GM23248 (cell line): ENCODE results near the gene S100A1. TPM values are rescaled to one million over a fixed set of nuclear protein-coding genes. Genes with fewer than 3 reads are reported as not detected.

Experiments used
- DNase-seq: peaks from one replicate; pipeline ENCODE4 v3.0.0-alpha.2; 2015
- H2AFZ ChIP-seq: fragments of 200-600 bp; sonication (generic); 2 replicates; pipeline ENCODE4 v1.6.1; 2016; ENCODE audit warnings: antibody characterized with exemption
- H3F3A ChIP-seq: fragments of 200-600 bp; sonication (generic); 2 replicates; pipeline ENCODE4 v1.6.1; 2016; ENCODE audit warnings: mild to moderate bottlenecking, antibody characterized with exemption, mixed run types; ENCODE audit not compliant: insufficient read depth
- H3K27ac ChIP-seq: fragments of 200-600 bp; sonication (generic); 2 replicates; pipeline ENCODE4 v1.5.1; 2016; ENCODE audit warnings: mild to moderate bottlenecking
- H3K27me3 ChIP-seq: fragments of 200-600 bp; sonication (generic); replicated peaks from 2 replicates; pipeline ENCODE4 v1.6.1; 2016; ENCODE audit warnings: mild to moderate bottlenecking; ENCODE audit not compliant: insufficient read depth
- H3K36me3 ChIP-seq: fragments of 200-600 bp; sonication (generic); 2 replicates; pipeline ENCODE4 v1.6.1; 2016; ENCODE audit warnings: low read depth, mild to moderate bottlenecking
- H3K4me1 ChIP-seq: fragments of 200-600 bp; sonication (generic); 2 replicates; pipeline ENCODE4 v1.6.1; 2016; ENCODE audit warnings: mild to moderate bottlenecking; ENCODE audit not compliant: insufficient read depth
- H3K4me2 ChIP-seq: fragments of 200-600 bp; sonication (generic); one replicate; pipeline ENCODE4 v1.6.1; 2016; ENCODE audit warnings: mild to moderate bottlenecking; ENCODE audit not compliant: unreplicated experiment
- H3K4me3 ChIP-seq: fragments of 200-600 bp; sonication (generic); 2 replicates; pipeline ENCODE4 v1.5.1; 2016; ENCODE audit warnings: mild to moderate bottlenecking
- H3K79me2 ChIP-seq: fragments of 200-600 bp; sonication (generic); 2 replicates; pipeline ENCODE4 v1.6.1; 2016; ENCODE audit warnings: mild to moderate bottlenecking; ENCODE audit not compliant: insufficient read depth
- H3K9ac ChIP-seq: fragments of 200-600 bp; sonication (generic); 2 replicates; pipeline ENCODE4 v1.6.1; 2016; ENCODE audit warnings: mild to moderate bottlenecking
- H3K9me2 ChIP-seq: fragments of 200-600 bp; sonication (generic); 2 replicates; pipeline ENCODE4 v1.6.1; 2016; ENCODE audit warnings: mixed run types, mild to moderate bottlenecking, moderate library complexity; ENCODE audit not compliant: insufficient read depth
- H3K9me3 ChIP-seq: fragments of 200-600 bp; sonication (generic); one replicate; pipeline ENCODE4 v1.6.1; 2017; ENCODE audit warnings: low read depth
- H4K20me1 ChIP-seq: fragments of 200-600 bp; sonication (generic); 2 replicates; pipeline ENCODE4 v1.6.0; 2016; ENCODE audit not compliant: insufficient read depth
- EZH2 ChIP-seq: fragments of 200-600 bp; sonication (generic); IDR thresholded peaks from 2 replicates; pipeline ENCODE4 v1.6.1; 2018; ENCODE audit warnings: antibody characterized with exemption, mild to moderate bottlenecking; ENCODE audit not compliant: insufficient read depth, poor library complexity, severe bottlenecking
- EZH2phosphoT487 ChIP-seq: fragments of 200-600 bp; sonication (generic); IDR thresholded peaks from 2 replicates; pipeline ENCODE4 v1.6.1; 2018; ENCODE audit warnings: antibody characterized with exemption, moderate library complexity, mild to moderate bottlenecking, low read depth; ENCODE audit not compliant: insufficient read depth
- WGBS, 2 experiments: methylation state at CpG; one replicate each; pipeline ENCODE4 v1.1.6; 2015 to 2017; ENCODE audit warnings: low lambda C conversion rate in 2 of 2, low coverage in 1 of 2; ENCODE audit errors: missing lambda C conversion rate in 2 of 2; 5-methylcytosine and 5-hydroxymethylcytosine counted together
- in situ Hi-C: fragments of 300-500 bp; cut with MboI; formaldehyde crosslinking; loops from 2 replicates; pipeline ENCODE4 v1.15.0; 2020
- polyA plus RNA-seq: library from polyadenylated mRNA; unstranded; fragments of >200 nt; fragmentation: Nextera tagmentation; extraction: Ambion mirVana; gene quantifications from 2 replicates; pipeline ENCODE4 v1.2.1, GENCODE V29; 2016
- total RNA-seq: library from RNA; depleted of rRNA; stranded (reverse); fragments of >200 nt; shearing (Covaris generic); gene quantifications from 2 replicates; pipeline ENCODE4 v1.2.3, GENCODE V29; 2014

The S100A1 gene
- total and polyA plus RNA-seq, 2 experiments from 2014 or later = 0.30 TPM; not detected in 1

DNA sequence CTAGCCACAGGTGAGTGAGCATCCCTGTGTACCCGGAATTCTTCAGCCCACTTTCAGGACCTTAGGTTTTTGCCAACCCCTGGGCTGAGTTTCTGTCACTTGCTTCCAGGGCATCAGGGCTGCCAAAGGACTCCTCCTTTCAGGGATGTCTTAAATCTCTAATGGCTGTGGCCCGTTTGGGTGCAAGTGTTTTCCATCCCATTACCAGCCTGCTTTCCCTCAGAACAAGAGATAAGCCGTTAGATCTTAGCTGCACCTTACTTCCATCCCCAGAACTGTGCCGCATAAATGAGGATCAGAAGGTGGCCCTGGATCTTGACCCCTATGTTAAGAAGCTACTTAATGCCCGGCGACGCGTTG is 30.9 kb downstream of the S100A1 start:
- no peaks in the 10 kb centered on the region for H3K27me3 ChIP-seq
- peak overlapping the region; percentile 79 for H2AFZ ChIP-seq
- DNase-seq = peak; percentile 27
- peaks cover 38% of the 10 kb centered on the region for H3F3A ChIP-seq
- H3K4me3 ChIP-seq = peak overlapping the region; percentile 85
- H3K9me2 ChIP-seq = no peaks in the 10 kb centered on the region
- H3K4me2 ChIP-seq = peak overlapping the region; percentile 77
- no peak overlapping the region for H3K27ac ChIP-seq
- TF ChIP-seq EZH2phosphoT487 = no peak
- TF ChIP-seq EZH2 = no peak
- H4K20me1 ChIP-seq = no peaks in the 10 kb centered on the region
- peaks cover 33% of the 10 kb centered on the region for H3K36me3 ChIP-seq
- H3K9ac ChIP-seq = peak overlapping the region; percentile 75
- H3K4me1 ChIP-seq = peaks cover 10% of the 10 kb centered on the region; the same call in 1 of the 2 replicates
- 52% methylated on average over 8 of the region's 8 CpGs for WGBS, 2 experiments
- H3K9me3 ChIP-seq = no peaks in the 10 kb centered on the region
- peaks cover 19% of the 10 kb centered on the region for H3K79me2 ChIP-seq
- in situ Hi-C loops = no loop called here

DNA sequence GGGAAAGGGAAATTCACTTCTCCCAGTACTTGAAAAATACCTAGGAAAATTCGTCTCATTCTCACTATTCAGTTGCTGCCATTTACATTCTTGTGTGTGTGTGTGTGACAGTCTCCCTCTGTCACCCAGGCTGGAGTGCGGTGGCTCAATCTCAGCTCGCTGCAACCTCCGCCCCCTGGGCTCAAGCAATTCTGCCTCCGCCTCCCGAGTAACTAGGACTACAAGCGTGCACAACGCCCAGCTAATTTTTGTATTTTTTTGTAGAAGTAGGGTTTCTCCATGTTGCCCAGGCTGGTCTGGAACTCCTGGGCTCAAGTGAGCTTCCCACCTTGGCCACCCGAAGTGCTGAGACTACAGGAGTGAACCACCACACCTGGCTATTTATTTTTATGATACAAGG is 31.4 kb downstream of the S100A1 start:
- peaks cover 40% of the 10 kb centered on the region for H3F3A ChIP-seq
- 79 to 82% methylated on average over 9 of the region's 9 CpGs for WGBS, 2 experiments
- TF ChIP-seq EZH2 (no peak), EZH2phosphoT487 (no peak)

GRCh38 chr1:153661111-153661708 is 33.0 kb downstream of the S100A1 start:
- in situ Hi-C loops = no loop called here
- H3K36me3 ChIP-seq = peaks cover 53% of the 10 kb centered on the region

More for the DNA sequence above, 31.4 kb downstream of the S100A1 start:
- Histone ChIP-seq H3K27ac (no peak overlapping the region), H4K20me1 (no peaks in the 10 kb centered on the region), H3K79me2 (peaks cover 20% of the 10 kb centered on the region), H3K9me3 (no peaks in the 10 kb centered on the region), H2AFZ (no peak overlapping the region), H3K27me3 (no peaks in the 10 kb centered on the region), H3K36me3 (peaks cover 38% of the 10 kb centered on the region), H3K9ac (peak overlapping the region; percentile 75), H3K9me2 (no peaks in the 10 kb centered on the region), H3K4me2 (peak overlapping the region; percentile 77), H3K4me1 (peaks cover 10% of the 10 kb centered on the region; the same call in 1 of the 2 replicates), H3K4me3 (peak overlapping the region; percentile 85)
- in situ Hi-C loops = no loop called here
- DNase-seq = no peak

GRCh38 chr1:153662269-153662668 is 34.0 kb downstream of the S100A1 start:
- in situ Hi-C loops = no loop called here
- H2AFZ ChIP-seq = no peak overlapping the region

More at GRCh38 chr1:153661111-153661708, 33.0 kb downstream of the S100A1 start:
- Histone ChIP-seq H2AFZ (no peak overlapping the region), H3K4me2 (no peak overlapping the region), H3K9ac (no peak overlapping the region), H3F3A (peaks cover 55% of the 10 kb centered on the region), H3K9me3 (no peaks in the 10 kb centered on the region), H3K27ac (no peak overlapping the region), H3K4me1 (peaks cover 10% of the 10 kb centered on the region; the same call in 1 of the 2 replicates), H3K79me2 (peaks cover 36% of the 10 kb centered on the region), H3K27me3 (no peaks in the 10 kb centered on the region), H4K20me1 (no peaks in the 10 kb centered on the region), H3K9me2 (no peaks in the 10 kb centered on the region), H3K4me3 (no peak overlapping the region)
- no peak for TF ChIP-seq EZH2phosphoT487
- no peak for TF ChIP-seq EZH2
- 60 to 61% methylated on average over 9 of the region's 9 CpGs for WGBS, 2 experiments
- no peak for DNase-seq

More at GRCh38 chr1:153662269-153662668, 34.0 kb downstream of the S100A1 start:
- H3K27me3 ChIP-seq = no peaks in the 10 kb centered on the region
- H3K79me2 ChIP-seq = peaks cover 46% of the 10 kb centered on the region
- H3K9me2 ChIP-seq = no peaks in the 10 kb centered on the region
- DNase-seq = no peak
- WGBS, 2 experiments = 48 to 52% methylated on average over 2 of the region's 2 CpGs
- H3K4me1 ChIP-seq = peaks cover 10% of the 10 kb centered on the region; the same call in 1 of the 2 replicates
- 0 out of 2 replicates have a peak overlapping the region, but pooled peaks have one; percentile 64 for H3K27ac ChIP-seq
- TF ChIP-seq EZH2phosphoT487 (no peak), EZH2 (no peak)
- no peak overlapping the region for H3K4me3 ChIP-seq
- no peak overlapping the region for H3K9ac ChIP-seq
- no peaks in the 10 kb centered on the region for H4K20me1 ChIP-seq
- no peaks in the 10 kb centered on the region for H3K9me3 ChIP-seq
- H3K36me3 ChIP-seq = peaks cover 64% of the 10 kb centered on the region
- H3F3A ChIP-seq = peaks cover 63% of the 10 kb centered on the region
- H3K4me2 ChIP-seq = no peak overlapping the region
